Measurements from ENCODE around the gene YES1.

DNA sequence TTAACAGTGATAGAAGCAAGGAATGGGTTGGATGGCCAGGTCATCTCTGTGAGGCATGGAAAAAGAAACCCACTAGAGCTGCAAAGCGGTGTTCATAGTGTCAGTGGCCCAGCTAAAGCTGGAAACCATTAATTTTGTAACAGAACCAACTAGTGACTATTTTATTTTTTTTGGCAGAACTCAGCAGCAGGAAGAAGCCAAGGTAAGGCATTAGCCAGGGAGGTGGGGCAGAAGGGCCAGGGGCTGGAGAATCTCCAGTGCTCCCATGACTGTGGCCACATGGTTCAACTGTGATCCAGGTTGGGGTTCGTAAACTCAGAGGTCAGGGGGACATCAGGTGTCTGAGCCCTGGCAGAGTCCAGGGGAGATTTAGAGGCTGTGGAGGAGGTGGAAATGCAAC, 25.9 kb upstream of the YES1 start:
- TF ChIP-seq POLR2AphosphoS5 (IDR thresholded peaks at IDR 0.05) (no peak), POLR2A (IDR thresholded peaks at IDR 0.05) (no peak)
- TF ChIP-seq, protein P1, sequence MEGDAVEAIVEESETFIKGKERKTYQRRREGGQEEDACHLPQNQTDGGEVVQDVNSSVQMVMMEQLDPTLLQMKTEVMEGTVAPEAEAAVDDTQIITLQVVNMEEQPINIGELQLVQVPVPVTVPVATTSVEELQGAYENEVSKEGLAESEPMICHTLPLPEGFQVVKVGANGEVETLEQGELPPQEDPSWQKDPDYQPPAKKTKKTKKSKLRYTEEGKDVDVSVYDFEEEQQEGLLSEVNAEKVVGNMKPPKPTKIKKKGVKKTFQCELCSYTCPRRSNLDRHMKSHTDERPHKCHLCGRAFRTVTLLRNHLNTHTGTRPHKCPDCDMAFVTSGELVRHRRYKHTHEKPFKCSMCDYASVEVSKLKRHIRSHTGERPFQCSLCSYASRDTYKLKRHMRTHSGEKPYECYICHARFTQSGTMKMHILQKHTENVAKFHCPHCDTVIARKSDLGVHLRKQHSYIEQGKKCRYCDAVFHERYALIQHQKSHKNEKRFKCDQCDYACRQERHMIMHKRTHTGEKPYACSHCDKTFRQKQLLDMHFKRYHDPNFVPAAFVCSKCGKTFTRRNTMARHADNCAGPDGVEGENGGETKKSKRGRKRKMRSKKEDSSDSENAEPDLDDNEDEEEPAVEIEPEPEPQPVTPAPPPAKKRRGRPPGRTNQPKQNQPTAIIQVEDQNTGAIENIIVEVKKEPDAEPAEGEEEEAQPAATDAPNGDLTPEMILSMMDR (IDR thresholded peaks at IDR 0.05) = no peak

Measured in transverse colon (tissue), 4 donors.